K562 (cell line): Measurements from ENCODE around the gene MAN1A1. TPM values are rescaled to one million over a fixed set of nuclear protein-coding genes. Genes with fewer than 3 reads are reported as not detected.

Experiments used
- ATAC-seq: fragments of 200-7000 bp; cut with Tn5 transposase; 3 replicates; pipeline ENCODE4 v1.9.1; 2020; ENCODE audit warnings: moderate library complexity
- BruUV-seq: library from RNA; stranded (reverse); fragments of 400-500 nt; replicated peaks from 2 replicates; lab custom pipeline; 2021; lab: Mats Ljungman, UMichigan
- CTCF ChIA-PET: fragments of 300-600 bp; formaldehyde crosslinking; extraction: SDS; loops from one replicate; lab custom pipeline; 2021; ENCODE audit warnings: low intra/inter-chr PET ratio; lab: Yijun Ruan, JAX
- POLR2A ChIA-PET: fragments of 300-600, 350-650 bp; sonication (Branson Sonifier 250); formaldehyde crosslinking; extraction: SDS; loops from one replicate; lab custom pipeline; 2021; ENCODE audit warnings: antibody characterized with exemption, inconsistent platforms; lab: Yijun Ruan, JAX
- DNase-seq, 4 experiments: peaks; one replicate each; pipeline versions ENCODE4 v3.0.0 to v3.0.0-alpha.2; 2011 to 2018; ENCODE audit warnings: low spot score in 3 of 4, mixed read lengths in 3 of 4; ENCODE audit errors: extremely low read depth in 1 of 4
- FAIRE-seq: peaks from 2 replicates; lab custom pipeline; 2011; peaks lifted over from hg19 to GRCh38; lab: Jason Lieb, UNC
- H2AFZ ChIP-seq: 2 replicates; pipeline ENCODE4 v1.6.0; 2011; ENCODE audit warnings: low read depth, low read length, control low read depth, inconsistent platforms
- H3K27ac ChIP-seq: fragments of 200-600 bp; 3 replicates; pipeline ENCODE4 v1.8.0; 2011; ENCODE audit warnings: low read depth, mild to moderate bottlenecking, control low read depth, inconsistent platforms, low read length, moderate library complexity, mixed read lengths; ENCODE audit errors: extremely low read depth
- H3K27me3 ChIP-seq, 2 experiments: fragments of 300-600 bp in 1 of 2; 2 replicates in 1 of 2; 3 replicates in 1 of 2; pipeline versions ENCODE4 v1.6.0 to v1.8.0; 2011; ENCODE audit warnings: inconsistent platforms in 2 of 2, low read length in 2 of 2, mild to moderate bottlenecking in 1 of 2, mixed read lengths in 1 of 2, moderate library complexity in 1 of 2; ENCODE audit not compliant: control insufficient read depth in 2 of 2, insufficient read depth in 2 of 2
- H3K36me3 ChIP-seq: fragments of 300-600 bp; 3 replicates; pipeline ENCODE4 v1.8.0; 2011; ENCODE audit warnings: mild to moderate bottlenecking, low read length, inconsistent platforms; ENCODE audit not compliant: control insufficient read depth, insufficient read depth
- H3K4me1 ChIP-seq, 2 experiments: fragments of 200-600 bp in 1 of 2; replicated peaks in 1 of 2; 2 replicates in 1 of 2; 3 replicates in 1 of 2; pipeline versions ENCODE4 v1.5.1 to v1.8.0; 2011; ENCODE audit warnings: inconsistent platforms in 2 of 2, low read length in 2 of 2, mild to moderate bottlenecking in 1 of 2, mixed read lengths in 1 of 2, moderate library complexity in 1 of 2; ENCODE audit not compliant: control insufficient read depth in 2 of 2, insufficient read depth in 2 of 2
- H3K4me2 ChIP-seq: 2 replicates; pipeline ENCODE4 v1.6.1; 2011; ENCODE audit warnings: low read length, control low read depth, inconsistent platforms, mixed read lengths; ENCODE audit not compliant: insufficient read depth
- H3K4me3 ChIP-seq: fragments of 200-600 bp; sonication (generic), shearing (Covaris generic); 2 replicates; pipeline ENCODE4 v1.5.1; 2016; ENCODE audit warnings: control low read depth, inconsistent platforms
- H3K79me2 ChIP-seq: fragments of 200-600 bp; 3 replicates; pipeline ENCODE4 v1.8.0; 2011; ENCODE audit warnings: low read length, inconsistent platforms; ENCODE audit not compliant: control insufficient read depth, insufficient read depth
- H3K9ac ChIP-seq, 2 experiments: 2 replicates each; pipeline versions ENCODE4 v1.6.0 to v1.6.1; 2011; ENCODE audit warnings: low read depth in 2 of 2, low read length in 2 of 2, control low read depth in 1 of 2, inconsistent platforms in 1 of 2, mild to moderate bottlenecking in 1 of 2, mixed read lengths in 1 of 2; ENCODE audit not compliant: insufficient read depth in 1 of 2
- H3K9me1 ChIP-seq: one replicate; pipeline ENCODE4 v1.6.0; 2011; ENCODE audit warnings: inconsistent platforms, mild to moderate bottlenecking, low read length, moderate library complexity; ENCODE audit not compliant: control insufficient read depth, insufficient read depth
- H3K9me3 ChIP-seq: replicated peaks from 2 replicates; pipeline ENCODE4 v1.5.1; 2011; ENCODE audit warnings: low read depth, low read length, inconsistent platforms; ENCODE audit not compliant: control insufficient read depth, insufficient read depth
- H4K20me1 ChIP-seq: replicated peaks from 2 replicates; pipeline ENCODE4 v1.6.1; 2011; ENCODE audit warnings: low read length, inconsistent platforms, mixed read lengths; ENCODE audit not compliant: control insufficient read depth, insufficient read depth
- ATF7 ChIP-seq: fragments of 450-650 bp; IDR thresholded peaks from 2 replicates; pipeline ENCODE4 v1.7.1; 2014; ENCODE audit warnings: mild to moderate bottlenecking, moderate library complexity
- CBFB ChIP-seq: sonication (generic); formaldehyde crosslinking; IDR thresholded peaks from 2 replicates; pipeline ENCODE4 v1.4.0; 2020; ENCODE audit warnings: mild to moderate bottlenecking, missing genetic modification reagents
- CREB1 ChIP-seq, 2 experiments: sonication (generic) in 1 of 2; formaldehyde crosslinking in 1 of 2; IDR thresholded peaks; 2 replicates each; pipeline versions ENCODE4 v1.6.1 to v1.8.0; 2012 to 2022; ENCODE audit warnings: inconsistent platforms in 1 of 2, mild to moderate bottlenecking in 1 of 2, missing genetic modification reagents in 1 of 2, moderate library complexity in 1 of 2
- ESRRA ChIP-seq: fragments of 450-650 bp; IDR thresholded peaks from 2 replicates; pipeline ENCODE4 v1.6.1; 2014; ENCODE audit warnings: low read depth, mild to moderate bottlenecking, moderate library complexity, borderline replicate concordance
- FOSL1 ChIP-seq: fragments of 200-800 bp; sonication (Bioruptor generic); conservative IDR thresholded peaks from 2 replicates; pipeline ENCODE4 v1.6.1; 2016; ENCODE audit warnings: missing genetic modification characterization, missing compliant biosample characterization
- GATA2 ChIP-seq: sonication (generic); formaldehyde crosslinking; IDR thresholded peaks from 2 replicates; pipeline ENCODE4 v1.4.0; 2020; ENCODE audit warnings: mild to moderate bottlenecking, missing genetic modification reagents
- KDM1A ChIP-seq, 2 experiments: fragments of 450-650 bp; IDR thresholded peaks; 2 replicates each; pipeline ENCODE4 v1.6.1; 2016; ENCODE audit warnings: mild to moderate bottlenecking in 2 of 2
- MTA3 ChIP-seq: fragments of 450-650 bp; formaldehyde crosslinking; IDR thresholded peaks from 2 replicates; pipeline ENCODE4 v1.6.1; 2017; ENCODE audit warnings: mild to moderate bottlenecking, borderline replicate concordance
- MYC ChIP-seq, 2 experiments: fragments of 250-450 bp in 1 of 2; sonication (Bioruptor Pico) in 1 of 2; IDR thresholded peaks; 2 replicates each; pipeline versions ENCODE4 v1.5.1 to v1.6.1; 2012 to 2021; ENCODE audit warnings: low read depth in 2 of 2, borderline replicate concordance in 1 of 2, improper control_type of control experiment in 1 of 2, low read length in 1 of 2, mild to moderate bottlenecking in 1 of 2, moderate library complexity in 1 of 2
- NR2C2 ChIP-seq, 2 experiments: fragments of 200-800 bp in 1 of 2; sonication (Bioruptor generic) in 1 of 2; sonication (generic) in 1 of 2; formaldehyde crosslinking in 1 of 2; IDR thresholded peaks; 2 replicates each; pipeline versions ENCODE4 v1.6.1 to v1.8.0; 2016 to 2022; ENCODE audit warnings: mild to moderate bottlenecking in 1 of 2, missing compliant biosample characterization in 1 of 2, missing genetic modification characterization in 1 of 2, missing genetic modification reagents in 1 of 2
- RCOR1 ChIP-seq, 2 experiments: IDR thresholded peaks; 2 replicates each; pipeline ENCODE4 v1.6.1; 2012; ENCODE audit warnings: low read depth in 2 of 2, low read length in 2 of 2, borderline replicate concordance in 1 of 2, improper control_type of control experiment in 1 of 2
- STAT5B ChIP-seq: fragments of 250-450 bp; sonication (Bioruptor Pico); IDR thresholded peaks from 2 replicates; pipeline ENCODE4 v1.8.0; 2021; ENCODE audit warnings: mild to moderate bottlenecking, inconsistent platforms
- TAF1 ChIP-seq: IDR thresholded peaks from 2 replicates; pipeline ENCODE4 v1.6.1; 2011; ENCODE audit warnings: mild to moderate bottlenecking, low read length, moderate library complexity; ENCODE audit not compliant: insufficient read depth, control insufficient read depth, severe bottlenecking; ENCODE audit errors: extremely low read depth
- TAF9B ChIP-seq: fragments of 450-650 bp; IDR thresholded peaks from 2 replicates; pipeline ENCODE4 v1.6.1; 2018; ENCODE audit warnings: mild to moderate bottlenecking; ENCODE audit not compliant: partially characterized antibody
- TEAD1 ChIP-seq, 2 experiments: fragments of 450-650 bp in 1 of 2; sonication (generic) in 1 of 2; formaldehyde crosslinking; IDR thresholded peaks; 2 replicates each; pipeline versions ENCODE4 v1.4.0 to v1.8.0; 2020 to 2022; ENCODE audit warnings: mild to moderate bottlenecking in 2 of 2, missing genetic modification reagents in 1 of 2
- WHSC1 ChIP-seq: IDR thresholded peaks from one replicate; pipeline ENCODE4 v1.6.1; 2012; ENCODE audit warnings: low read length, control low read depth, inconsistent platforms
- ZBED1 ChIP-seq: IDR thresholded peaks from 2 replicates; pipeline ENCODE4 v1.6.1; 2014
- ZNF197 ChIP-seq: fragments of 200-800 bp; sonication (Bioruptor generic); IDR thresholded peaks from 2 replicates; pipeline ENCODE4 v1.6.1; 2016; ENCODE audit warnings: low read depth, missing genetic modification characterization, missing compliant biosample characterization
- ZNF224 ChIP-seq: sonication (generic); formaldehyde crosslinking; IDR thresholded peaks from 2 replicates; pipeline ENCODE4 v1.8.0; 2022; ENCODE audit warnings: mild to moderate bottlenecking, missing genetic modification reagents
- ZNF239 ChIP-seq: fragments of 250-450 bp; sonication (Bioruptor Pico); IDR thresholded peaks from 2 replicates; pipeline ENCODE4 v1.4.0; 2020; ENCODE audit warnings: mild to moderate bottlenecking
- ZNF707 ChIP-seq: fragments of 250-450 bp; sonication (Bioruptor Pico); conservative IDR thresholded peaks from 2 replicates; pipeline ENCODE4 v1.8.0; 2022; ENCODE audit warnings: inconsistent platforms, mild to moderate bottlenecking, moderate library complexity
- WGBS: fragments of 100-300 bp; shearing (Covaris generic); methylation state at CpG from one replicate; pipeline ENCODE4 v1.1.6; 2016; ENCODE audit warnings: low coverage, mixed read lengths; ENCODE audit not compliant: insufficient coverage; ENCODE audit errors: missing lambda C conversion rate; 5-methylcytosine and 5-hydroxymethylcytosine counted together
- in situ Hi-C: fragments of 300-500 bp; cut with MboI; formaldehyde crosslinking; loops from 4 replicates; pipeline ENCODE4 v1.15.0; 2018; ENCODE audit warnings: inconsistent platforms, mixed read lengths
- intact Hi-C: fragments of 100-400 bp; cut with micrococcal nuclease; formaldehyde crosslinking; loops from 2 replicates; pipeline ENCODE4 v1.14.2; 2022
- polyA plus RNA-seq, 8 experiments: library from polyadenylated mRNA; depleted of rRNA in 4 of 8; stranded (reverse) in 5 of 8; unstranded in 3 of 8; fragments of >200 nt; fragmentation: Nextera tagmentation in 2 of 8; fragmentation: Illumina TruSeq in 1 of 8; extraction: Ambion mirVana in 2 of 8; extraction: Trizol in 1 of 8; gene quantifications; 2 replicates each; pipeline versions ENCODE4 v1.2.1 to v1.2.3, GENCODE V29; 2011 to 2014; ENCODE audit warnings: inconsistent platforms in 1 of 8, missing spikeins in 1 of 8
- total RNA-seq, 7 experiments: library from RNA; depleted of rRNA in 6 of 7; stranded (reverse); fragments of >200 nt in 6 of 7; fragmentation: Illumina TruSeq in 2 of 7; extraction: Trizol in 2 of 7; gene quantifications; 2 replicates each; pipeline versions ENCODE4 v1.2.1 to v1.2.3, GENCODE V29; 2011 to 2021; ENCODE audit warnings: low replicate concordance in 1 of 7
- TF ChIP-seq, protein P1 (sequence below): sonication (generic); formaldehyde crosslinking; IDR thresholded peaks from 2 replicates; pipeline ENCODE4 v1.9.0; 2022; ENCODE audit warnings: mild to moderate bottlenecking, missing genetic modification reagents

The MAN1A1 gene
- total and polyA plus RNA-seq, 9 of the 15 experiments (the other 6 are each of a cell fraction or from before 2014, with no cell fraction given): 24.5 to 78.4 (median 59.7) TPM

- H3K9ac ChIP-seq: peak overlapping the region in 1 of 2 experiments; percentile 62; a peak in 2 of 4 replicates
- no peaks in the 10 kb centered on the region for H3K9me3 ChIP-seq
- ATAC-seq (peak; percentile 71), DNase-seq (peak; percentile 74 to 96 (median 80)), FAIRE-seq (peak; percentile 95)
- no peaks in the 10 kb centered on the region for H3K27me3 ChIP-seq
- H3K4me2 ChIP-seq: peak overlapping the region; percentile 73
- H3K36me3 ChIP-seq: peaks cover 62% of the 10 kb centered on the region
- WGBS: 4% methylated on average over 8 of the region's 8 CpGs
- BruUV-seq: no TSS peak
- ChIA-PET POLR2A (interaction anchor here (1.2 to 1.6 kb wide), 9 partner anchors 8 to 48 kb away, joined by 3 to 8 read pairs (median 4); no protein-coding TSS in a partner anchor), CTCF (no interaction called here)
- intact Hi-C loops: loop anchor here (2.0 to 5.0 kb wide), 3 partner anchors 37 to 174 kb away; partner anchors contain the start of gene MAN1A1
- peaks cover 47 to 95% of the 10 kb centered on the region in 2 experiments for H3K4me1 ChIP-seq
- H3K4me3 ChIP-seq: no peak overlapping the region
- no peaks in the 10 kb centered on the region; the same call in 1 of the 2 replicates for H4K20me1 ChIP-seq
- H2AFZ ChIP-seq: no peak overlapping the region
- in situ Hi-C loops: no loop called here
- H3K9me1 ChIP-seq: no peaks in the 10 kb centered on the region
- peak overlapping the region; percentile 91 for H3K27ac ChIP-seq
- peaks cover 99% of the 10 kb centered on the region for H3K79me2 ChIP-seq
- TF ChIP-seq TAF1: peak; percentile 36
- TF ChIP-seq TAF9B: peak; percentile 59
- no peak for TF ChIP-seq NR2C2 (CRISPR knock-in tag; IDR thresholded peaks at IDR 0.05)
- peak; percentile 67 for TF ChIP-seq NR2C2 (tag; IDR thresholded peaks at IDR 0.05)
- TF ChIP-seq CBFB: peak; percentile 86; the same call in 1 of the 2 replicates
- TF ChIP-seq, protein P1, sequence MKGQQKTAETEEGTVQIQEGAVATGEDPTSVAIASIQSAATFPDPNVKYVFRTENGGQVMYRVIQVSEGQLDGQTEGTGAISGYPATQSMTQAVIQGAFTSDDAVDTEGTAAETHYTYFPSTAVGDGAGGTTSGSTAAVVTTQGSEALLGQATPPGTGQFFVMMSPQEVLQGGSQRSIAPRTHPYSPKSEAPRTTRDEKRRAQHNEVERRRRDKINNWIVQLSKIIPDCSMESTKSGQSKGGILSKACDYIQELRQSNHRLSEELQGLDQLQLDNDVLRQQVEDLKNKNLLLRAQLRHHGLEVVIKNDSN (CRISPR knock-in tag): no peak
- TF ChIP-seq RCOR1 (IDR thresholded peaks at IDR 0.05; ENCODE audit: borderline replicate concordance in 1 of 2, low read depth in 2 of 2, low read length in 2 of 2): peak; percentile 68 to 96; a peak in 3 of 4 replicates
- TF ChIP-seq MYC (IDR thresholded peaks at IDR 0.05; ENCODE audit: low read depth, low read length): peak; percentile 71
- TF ChIP-seq MYC (CRISPR knock-in tag; IDR thresholded peaks at IDR 0.05; ENCODE audit: borderline replicate concordance, low read depth): no peak
- TF ChIP-seq TEAD1 (CRISPR knock-in tag; IDR thresholded peaks at IDR 0.05): no peak
- no peak for TF ChIP-seq WHSC1
- TF ChIP-seq ZBED1: peak; percentile 71; the same call in 1 of the 2 replicates
- peak; percentile 82; the same call in 1 of the 2 replicates for TF ChIP-seq ZNF197 (CRISPR knock-in tag)
- peak; percentile 96 for TF ChIP-seq ATF7
- TF ChIP-seq STAT5B (CRISPR knock-in tag): no peak
- TF ChIP-seq ESRRA: peak; percentile 97
- peak; percentile 90 to 94 for TF ChIP-seq KDM1A (IDR thresholded peaks at IDR 0.05)
- peak; percentile 72 for TF ChIP-seq FOSL1
- peak; percentile 93 for TF ChIP-seq CREB1 (IDR thresholded peaks at IDR 0.05)
- peak; percentile 85; the same call in 1 of the 2 replicates for TF ChIP-seq CREB1 (CRISPR knock-in tag; IDR thresholded peaks at IDR 0.05)
- TF ChIP-seq ZNF707: peak; percentile 48; the same call in 1 of the 2 replicates
- TF ChIP-seq ZNF239 (CRISPR knock-in tag): peak; percentile 22; the same call in 1 of the 2 replicates
- TF ChIP-seq GATA2 (CRISPR knock-in tag): peak; percentile 80
- TF ChIP-seq ZNF224 (CRISPR knock-in tag): no peak
- peak; percentile 94 for TF ChIP-seq MTA3
Observed at GRCh38 chr6:119311514-119312142, 37.9 kb downstream of the MAN1A1 start.
